SW 1271 (cell line): ENCODE results near the gene KDM2A.

Experiments used
- DNase-seq, 2 experiments: peaks; one replicate each; lab custom pipeline; 2025; lab: John Stamatoyannopoulos, UW

Gene KDM2A

DNA sequence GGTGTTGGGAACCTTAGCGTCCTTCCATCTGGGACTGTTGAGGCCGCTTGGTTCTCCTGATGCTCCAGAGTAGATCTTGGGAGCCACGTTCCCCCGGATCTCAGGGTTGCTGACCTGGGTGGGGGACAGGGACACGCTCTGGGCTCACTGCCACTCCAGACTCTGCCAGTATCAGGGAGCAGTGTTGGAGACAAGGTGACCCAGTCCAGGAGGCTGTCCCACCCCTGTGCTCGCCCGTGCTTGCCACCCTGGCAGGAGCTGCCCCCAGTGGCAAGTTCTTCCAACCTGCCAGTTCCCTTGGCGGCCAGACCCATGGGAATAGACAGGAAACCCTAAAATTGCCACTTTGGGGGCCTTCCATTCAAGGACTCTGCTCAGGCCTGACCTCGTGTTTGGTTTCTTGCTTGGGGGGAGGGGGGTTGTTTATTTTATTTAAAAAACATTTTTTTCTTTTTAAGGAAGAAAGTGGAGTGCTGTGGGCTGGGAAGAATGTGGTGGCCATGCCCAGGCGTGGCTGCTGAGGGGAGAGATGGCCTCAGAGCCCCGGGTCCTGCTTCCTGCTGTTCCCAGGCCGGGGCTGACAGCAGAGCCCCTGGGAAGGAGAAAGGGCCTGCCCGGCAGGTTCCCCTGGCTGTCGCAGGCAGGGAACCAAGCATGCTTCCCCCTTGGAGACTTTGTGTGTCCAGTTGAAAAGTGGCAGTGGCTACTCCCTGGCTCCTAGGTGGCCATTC is 154.4 kb downstream of the KDM2A start:
- no peak for DNase-seq

GRCh38 chr11:67274768-67275605 is 155.9 kb downstream of the KDM2A start:
- no peak for DNase-seq

- DNase-seq: no peak
Observed at GRCh38 chr11:67275606-67276409, 156.7 kb downstream of the KDM2A start.

- DNase-seq: no peak
Observed at GRCh38 chr11:67276781-67277230, 157.7 kb downstream of the KDM2A start.

GRCh38 chr11:67277231-67277961 is 158.3 kb downstream of the KDM2A start:
- peak in 1 of 2 experiments; percentile 36 for DNase-seq

GRCh38 chr11:67278135-67278938 is 159.3 kb downstream of the KDM2A start:
- no peak for DNase-seq

- DNase-seq: no peak
Observed at GRCh38 chr11:67278939-67279588, 160.0 kb downstream of the KDM2A start.

GRCh38 chr11:67279589-67280340 is 160.7 kb downstream of the KDM2A start:
- DNase-seq: no peak

DNA sequence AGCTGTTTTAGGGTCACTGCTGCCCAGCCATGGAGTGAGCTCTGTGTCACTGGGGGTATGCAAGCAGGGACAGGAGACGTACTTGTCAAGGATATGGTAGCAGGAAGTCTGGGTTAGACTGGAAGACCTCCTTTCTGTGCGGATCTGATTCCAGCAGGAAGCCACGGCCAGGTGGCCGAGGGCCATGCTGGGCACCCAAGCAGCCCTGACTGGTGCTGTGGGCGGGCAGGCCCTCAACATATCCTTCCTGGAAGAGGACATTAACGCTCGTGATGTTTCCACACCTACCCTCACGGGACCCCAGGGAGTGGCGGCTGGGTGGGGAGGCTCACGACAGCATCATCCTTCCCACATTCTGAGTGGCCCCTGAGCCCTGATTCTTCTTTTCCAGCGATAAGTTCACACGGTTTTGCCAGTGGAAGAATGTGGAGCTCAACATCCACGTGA is 161.3 kb downstream of the KDM2A start:
- no peak for DNase-seq

DNA sequence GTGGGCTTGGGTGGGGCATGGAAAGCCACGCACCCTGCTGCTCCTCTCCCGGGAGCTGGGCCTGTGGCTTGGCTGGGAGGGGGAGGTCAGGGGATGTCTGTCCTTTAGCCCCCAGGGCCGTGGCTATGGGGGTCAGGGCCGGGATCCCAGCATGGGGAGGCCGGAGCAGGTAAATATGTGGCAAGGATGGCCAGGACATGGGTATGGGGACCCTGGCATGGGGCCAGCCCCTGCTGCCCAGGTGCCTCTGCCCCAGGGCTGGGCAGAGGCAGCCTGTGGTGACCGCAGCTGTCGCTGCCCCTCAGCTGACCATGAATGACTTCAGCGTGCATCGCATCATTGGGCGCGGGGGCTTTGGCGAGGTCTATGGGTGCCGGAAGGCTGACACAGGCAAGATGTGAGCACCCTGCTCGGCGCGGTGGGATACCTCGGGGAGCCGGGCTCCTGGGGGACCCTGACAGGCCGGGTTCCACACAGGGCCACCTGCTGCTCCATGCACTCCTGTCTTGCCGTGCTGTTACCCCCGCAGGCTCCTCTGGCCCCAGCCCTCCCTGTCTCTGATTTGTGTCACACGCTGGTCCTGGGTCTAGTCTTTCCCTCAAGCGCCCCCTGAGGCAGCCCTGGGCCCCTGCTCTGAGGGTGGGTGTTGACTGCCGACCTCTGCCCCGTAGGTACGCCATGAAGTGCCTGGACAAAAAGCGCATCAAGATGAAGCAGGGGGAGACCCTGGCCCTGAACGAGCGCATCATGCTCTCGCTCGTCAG is 161.9 kb downstream of the KDM2A start:
- DNase-seq: no peak

- no peak for DNase-seq
Observed at GRCh38 chr11:67281552-67282150, 162.6 kb downstream of the KDM2A start.

DNA sequence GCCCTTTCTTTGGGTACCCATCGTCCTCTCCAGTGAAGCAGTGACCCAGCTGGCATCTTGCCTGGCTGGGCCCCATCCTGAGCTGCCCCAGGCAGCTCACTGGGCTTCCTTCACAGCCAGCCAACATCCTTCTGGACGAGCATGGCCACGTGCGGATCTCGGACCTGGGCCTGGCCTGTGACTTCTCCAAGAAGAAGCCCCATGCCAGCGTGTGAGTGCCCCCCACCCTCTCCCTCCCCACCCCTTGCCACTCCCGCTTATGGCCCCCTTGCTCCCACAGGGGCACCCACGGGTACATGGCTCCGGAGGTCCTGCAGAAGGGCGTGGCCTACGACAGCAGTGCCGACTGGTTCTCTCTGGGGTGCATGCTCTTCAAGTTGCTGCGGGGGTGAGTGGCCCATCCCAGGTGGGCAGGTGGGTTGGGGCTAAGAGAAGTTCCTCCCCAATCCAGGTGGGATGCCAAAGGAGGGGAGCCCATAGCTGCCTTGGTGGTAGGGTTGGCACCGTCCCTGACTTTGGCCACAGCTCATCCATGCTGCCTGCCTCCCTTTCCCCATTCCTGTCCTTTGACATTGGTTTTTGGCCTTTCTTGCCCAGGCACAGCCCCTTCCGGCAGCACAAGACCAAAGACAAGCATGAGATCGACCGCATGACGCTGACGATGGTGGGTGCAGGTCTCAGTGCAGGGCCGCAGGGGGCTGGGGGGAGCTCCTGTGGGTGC is 163.3 kb downstream of the KDM2A start:
- DNase-seq: no peak

GRCh38 chr11:67282876-67283371 is 163.9 kb downstream of the KDM2A start:
- DNase-seq: no peak

- DNase-seq: no peak
Observed at GRCh38 chr11:67283481-67283963, 164.5 kb downstream of the KDM2A start.

- DNase-seq: no peak
Observed at GRCh38 chr11:67284811-67285540, 165.9 kb downstream of the KDM2A start.
